ENCODE data around the gene SGK2.

SGK2 gene

DNA sequence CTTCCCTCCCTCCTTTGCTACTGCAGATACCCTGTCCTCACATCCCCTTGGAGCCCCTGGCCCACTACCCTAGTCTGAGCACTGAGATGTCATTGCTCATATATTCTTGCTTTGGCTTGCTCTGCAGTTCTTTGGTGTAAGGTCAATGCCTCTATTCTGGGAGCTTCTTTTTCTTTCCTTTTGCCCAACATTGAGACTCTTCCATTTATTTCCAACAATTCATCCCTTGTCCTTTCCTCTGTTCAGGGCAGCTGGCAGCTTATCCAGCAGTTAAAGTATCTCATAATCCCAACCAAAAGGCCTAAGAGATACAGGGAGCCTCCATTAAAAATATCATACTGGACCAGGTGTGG lies 27.8 kb upstream of the SGK2 start:
- H3K27me3 Mint-ChIP-seq = no peaks in the 10 kb centered on the region
- peaks cover 6% of the 10 kb centered on the region for H3K4me1 Mint-ChIP-seq
- H3K27ac Mint-ChIP-seq = no peak overlapping the region
- H3K4me3 Mint-ChIP-seq = no peak overlapping the region
- no peaks in the 10 kb centered on the region for H3K36me3 Mint-ChIP-seq (ENCODE audit: low read depth)
- no peak for ATAC-seq
- no peak for DNase-seq
- no peaks in the 10 kb centered on the region for H3K9me3 Mint-ChIP-seq

DNA sequence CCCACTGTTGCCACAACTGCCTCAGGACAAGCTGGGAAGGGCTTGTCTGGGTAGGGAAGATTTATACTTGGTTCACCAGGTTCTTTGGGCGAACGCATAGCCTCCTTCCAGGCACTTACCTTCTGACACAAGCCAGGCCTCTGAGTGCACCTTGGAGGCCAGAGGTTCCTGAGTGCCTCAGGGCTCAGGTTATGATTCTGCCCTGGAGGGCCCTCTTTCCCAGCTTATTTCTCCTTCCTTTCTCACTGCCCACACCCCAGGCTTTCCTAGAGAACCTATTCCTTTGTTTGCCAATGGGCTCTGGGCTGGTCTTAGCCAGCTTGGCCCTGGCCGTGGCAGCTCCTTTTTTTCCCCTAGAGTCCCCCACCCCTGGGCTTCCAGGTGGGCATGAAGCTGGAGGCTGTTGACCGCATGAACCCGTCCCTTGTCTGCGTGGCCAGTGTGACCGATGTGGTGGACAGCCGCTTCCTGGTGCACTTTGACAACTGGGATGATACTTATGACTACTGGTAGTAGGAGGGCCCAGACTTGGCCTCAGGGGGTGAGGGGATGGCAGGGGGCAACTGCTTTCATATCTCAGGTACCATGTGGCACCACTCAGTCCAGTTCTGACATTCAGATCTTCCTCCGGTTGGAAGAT lies 26.3 kb upstream of the SGK2 start:
- peaks cover 6% of the 10 kb centered on the region for H3K4me1 Mint-ChIP-seq
- ATAC-seq (no peak), DNase-seq (no peak)
- no peaks in the 10 kb centered on the region for H3K27me3 Mint-ChIP-seq
- no peaks in the 10 kb centered on the region for H3K36me3 Mint-ChIP-seq (ENCODE audit: low read depth)
- no peaks in the 10 kb centered on the region for H3K9me3 Mint-ChIP-seq
- no peak overlapping the region for H3K4me3 Mint-ChIP-seq
- H3K27ac Mint-ChIP-seq = no peak overlapping the region

DNA sequence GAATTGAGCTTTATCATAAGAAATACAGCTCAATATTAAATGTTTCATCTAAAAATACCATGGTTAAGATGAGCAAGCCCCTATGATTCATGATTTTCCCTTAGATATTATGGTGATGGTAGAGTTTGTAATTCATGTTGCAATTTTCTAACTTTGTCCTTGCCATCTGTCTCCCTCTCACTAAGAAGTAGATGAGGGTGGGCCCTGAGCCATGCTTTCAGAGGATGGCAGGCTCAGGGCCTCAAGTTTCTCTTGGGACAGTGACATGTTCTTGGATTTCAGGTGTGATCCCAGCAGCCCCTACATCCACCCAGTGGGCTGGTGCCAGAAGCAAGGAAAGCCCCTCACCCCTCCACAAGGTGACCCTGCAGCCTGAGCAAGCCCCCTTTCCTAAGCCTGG lies 25.8 kb upstream of the SGK2 start:
- Mint-ChIP-seq H3K27ac (no peak overlapping the region), H3K36me3 (ENCODE audit: low read depth) (no peaks in the 10 kb centered on the region)

DNA sequence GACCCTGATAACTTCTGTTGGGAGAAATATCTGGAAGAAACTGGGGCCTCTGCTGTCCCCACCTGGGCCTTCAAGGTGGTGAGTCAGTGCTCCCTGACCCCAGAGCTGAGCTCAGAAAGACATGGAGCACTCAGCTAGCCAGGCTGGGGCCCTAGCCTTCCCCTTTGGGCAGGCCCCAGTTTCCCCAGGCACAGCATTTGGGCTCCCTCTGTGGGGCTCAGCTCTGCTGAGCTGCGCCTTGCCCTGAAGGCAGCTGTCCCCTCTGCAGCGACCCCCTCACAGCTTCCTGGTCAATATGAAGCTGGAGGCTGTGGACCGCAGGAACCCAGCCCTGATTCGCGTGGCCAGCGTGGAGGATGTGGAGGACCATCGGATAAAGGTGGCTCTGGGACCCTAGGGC lies 24.8 kb upstream of the SGK2 start:
- ATAC-seq (no peak), DNase-seq (no peak)
- H3K27me3 Mint-ChIP-seq = no peaks in the 10 kb centered on the region
- H3K36me3 Mint-ChIP-seq (ENCODE audit: low read depth) = no peaks in the 10 kb centered on the region
- no peak overlapping the region for H3K4me3 Mint-ChIP-seq
- no peak overlapping the region for H3K27ac Mint-ChIP-seq
- peaks cover 6% of the 10 kb centered on the region for H3K4me1 Mint-ChIP-seq
- H3K9me3 Mint-ChIP-seq = no peaks in the 10 kb centered on the region

More for the DNA sequence above, 25.8 kb upstream of the SGK2 start:
- Mint-ChIP-seq H3K9me3 (no peaks in the 10 kb centered on the region), H3K4me3 (no peak overlapping the region), H3K27me3 (no peaks in the 10 kb centered on the region), H3K4me1 (peaks cover 6% of the 10 kb centered on the region)
- no peak for ATAC-seq
- no peak for DNase-seq

DNA sequence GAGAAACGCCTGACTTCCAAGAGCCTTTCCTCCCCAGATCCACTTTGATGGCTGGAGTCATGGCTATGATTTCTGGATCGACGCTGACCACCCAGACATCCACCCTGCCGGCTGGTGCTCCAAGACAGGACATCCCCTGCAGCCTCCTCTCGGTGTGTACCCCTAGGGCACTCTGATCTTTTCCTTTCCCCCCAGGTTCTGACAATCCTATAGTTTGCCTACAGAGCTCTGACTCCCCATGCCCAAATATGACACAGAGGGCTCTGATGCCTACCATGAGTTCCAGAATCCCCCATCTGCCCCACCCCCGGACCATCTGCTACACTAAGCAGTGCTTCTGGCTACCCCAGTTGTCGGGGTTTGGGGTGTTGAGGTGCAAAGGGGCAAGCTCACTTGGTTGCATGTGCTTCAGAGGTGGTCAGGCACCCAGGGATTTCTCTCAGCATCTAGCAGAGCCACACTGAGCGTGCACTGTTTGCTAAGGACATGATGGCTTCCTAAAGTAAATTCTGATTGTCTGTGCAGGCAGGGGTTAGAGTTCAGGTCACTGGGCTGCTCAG lies 24.0 kb upstream of the SGK2 start:
- no peak for ATAC-seq
- Mint-ChIP-seq H3K27me3 (no peaks in the 10 kb centered on the region), H3K9me3 (no peaks in the 10 kb centered on the region), H3K27ac (no peak overlapping the region), H3K4me1 (peaks cover 6% of the 10 kb centered on the region), H3K36me3 (ENCODE audit: low read depth) (no peaks in the 10 kb centered on the region), H3K4me3 (no peak overlapping the region)
- no peak for DNase-seq

DNA sequence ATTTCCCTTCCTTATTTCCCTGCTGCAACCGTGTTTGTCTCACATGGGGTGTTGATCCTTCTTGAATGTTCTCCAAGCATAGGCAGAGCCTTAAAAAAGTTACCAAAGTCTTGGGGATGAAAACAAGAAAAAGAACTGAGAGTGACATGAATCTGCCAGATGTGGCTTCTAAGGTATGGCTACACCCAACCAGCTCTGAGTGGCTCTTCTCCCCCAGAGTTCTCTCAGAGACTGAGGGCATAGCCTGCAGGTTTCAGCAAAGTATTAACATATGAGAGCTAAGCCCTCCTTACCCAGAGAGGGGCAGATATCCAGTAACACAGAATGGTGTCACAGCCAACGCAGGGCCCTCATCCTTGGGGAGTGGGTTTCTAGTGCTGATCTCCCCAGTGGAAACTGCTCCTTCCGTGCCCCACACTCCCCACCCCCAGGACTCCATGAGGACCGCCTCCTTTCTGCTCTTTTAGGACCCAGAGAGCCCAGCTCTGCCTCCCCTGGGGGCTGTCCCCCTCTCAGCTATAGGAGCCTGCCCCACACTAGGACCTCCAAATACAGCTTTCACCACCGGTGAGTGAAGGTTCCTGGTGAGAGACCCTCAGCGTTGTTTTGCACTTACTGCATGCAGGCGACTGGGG lies 23.3 kb upstream of the SGK2 start:
- Mint-ChIP-seq H3K27me3 (no peaks in the 10 kb centered on the region), H3K4me1 (peaks cover 6% of the 10 kb centered on the region), H3K27ac (no peak overlapping the region), H3K4me3 (no peak overlapping the region), H3K9me3 (no peaks in the 10 kb centered on the region), H3K36me3 (ENCODE audit: low read depth) (no peaks in the 10 kb centered on the region)
- no peak for ATAC-seq
- no peak for DNase-seq

DNA sequence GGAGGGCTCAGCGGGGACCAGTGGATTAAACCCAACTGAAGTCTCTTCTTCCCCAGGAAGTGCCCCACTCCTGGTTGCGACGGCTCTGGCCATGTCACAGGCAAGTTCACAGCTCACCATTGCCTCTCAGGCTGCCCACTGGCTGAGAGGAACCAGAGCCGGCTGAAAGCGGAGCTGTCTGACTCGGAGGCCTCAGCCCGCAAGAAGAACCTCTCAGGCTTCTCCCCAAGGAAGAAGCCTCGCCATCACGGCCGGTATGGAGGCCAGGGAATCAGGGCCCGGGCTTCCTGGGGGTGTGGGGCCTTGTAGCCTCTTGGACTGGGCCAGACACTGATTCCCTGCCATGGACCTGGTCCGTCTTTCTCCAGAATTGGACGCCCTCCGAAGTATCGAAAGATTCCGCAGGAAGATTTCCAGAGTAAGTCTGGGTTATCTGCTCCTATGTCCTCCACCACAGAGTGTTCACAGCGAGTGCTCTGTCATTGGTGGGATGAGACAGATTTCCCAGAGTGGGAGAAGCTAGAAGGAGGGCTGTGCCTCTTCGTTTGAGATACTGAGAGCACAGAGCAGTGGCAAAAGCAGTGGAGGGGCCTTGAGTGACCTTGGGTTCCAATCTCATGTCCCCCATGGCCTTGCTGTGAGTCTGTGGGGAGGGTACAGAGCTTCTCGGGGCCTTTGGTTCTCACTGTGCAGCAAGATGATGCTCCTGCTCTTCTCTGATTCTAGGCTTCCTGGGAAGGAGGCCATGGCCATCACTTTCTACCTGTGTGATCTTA lies 22.6 kb upstream of the SGK2 start:
- no peak for ATAC-seq
- H3K4me1 Mint-ChIP-seq = peaks cover 6% of the 10 kb centered on the region
- no peak overlapping the region for H3K4me3 Mint-ChIP-seq
- H3K27me3 Mint-ChIP-seq = no peaks in the 10 kb centered on the region
- no peaks in the 10 kb centered on the region for H3K9me3 Mint-ChIP-seq
- H3K36me3 Mint-ChIP-seq (ENCODE audit: low read depth) = no peaks in the 10 kb centered on the region
- no peak for DNase-seq
- H3K27ac Mint-ChIP-seq = no peak overlapping the region

DNA sequence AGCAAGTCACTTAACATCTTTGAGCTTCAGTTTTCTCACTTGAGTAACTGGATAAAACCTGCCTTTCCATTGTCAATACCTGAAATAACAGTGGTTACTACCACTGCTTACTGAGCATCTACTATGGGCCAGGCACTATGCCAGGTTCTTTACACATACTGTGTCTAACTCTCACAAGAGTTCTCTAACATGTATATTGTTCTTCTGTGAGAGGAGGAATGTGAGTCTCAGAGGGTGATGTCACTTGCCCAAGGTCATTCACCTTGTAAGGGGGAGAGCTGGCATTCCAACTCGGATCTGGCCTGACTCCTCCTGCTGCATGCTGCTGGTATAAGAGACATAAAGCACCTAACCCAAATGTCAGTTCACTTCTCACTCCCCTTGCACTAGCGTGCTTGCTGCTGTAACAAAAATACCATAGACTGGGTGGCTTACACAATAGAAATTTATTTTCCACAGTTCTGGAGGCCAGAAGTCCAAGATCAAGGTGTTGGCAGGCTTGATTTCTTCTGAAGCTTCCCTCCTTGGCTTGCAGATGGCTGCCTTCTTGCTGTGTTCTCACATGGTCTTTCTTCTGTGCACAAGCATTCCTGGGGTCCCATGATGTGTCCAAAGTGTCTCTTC lies 21.9 kb upstream of the SGK2 start:
- no peaks in the 10 kb centered on the region for H3K36me3 Mint-ChIP-seq (ENCODE audit: low read depth)
- no peak for DNase-seq
- no peaks in the 10 kb centered on the region for H3K27me3 Mint-ChIP-seq
- H3K9me3 Mint-ChIP-seq = no peaks in the 10 kb centered on the region
- no peak overlapping the region for H3K4me3 Mint-ChIP-seq
- no peak for ATAC-seq
- H3K4me1 Mint-ChIP-seq = peaks cover 6% of the 10 kb centered on the region
- H3K27ac Mint-ChIP-seq = no peak overlapping the region

DNA sequence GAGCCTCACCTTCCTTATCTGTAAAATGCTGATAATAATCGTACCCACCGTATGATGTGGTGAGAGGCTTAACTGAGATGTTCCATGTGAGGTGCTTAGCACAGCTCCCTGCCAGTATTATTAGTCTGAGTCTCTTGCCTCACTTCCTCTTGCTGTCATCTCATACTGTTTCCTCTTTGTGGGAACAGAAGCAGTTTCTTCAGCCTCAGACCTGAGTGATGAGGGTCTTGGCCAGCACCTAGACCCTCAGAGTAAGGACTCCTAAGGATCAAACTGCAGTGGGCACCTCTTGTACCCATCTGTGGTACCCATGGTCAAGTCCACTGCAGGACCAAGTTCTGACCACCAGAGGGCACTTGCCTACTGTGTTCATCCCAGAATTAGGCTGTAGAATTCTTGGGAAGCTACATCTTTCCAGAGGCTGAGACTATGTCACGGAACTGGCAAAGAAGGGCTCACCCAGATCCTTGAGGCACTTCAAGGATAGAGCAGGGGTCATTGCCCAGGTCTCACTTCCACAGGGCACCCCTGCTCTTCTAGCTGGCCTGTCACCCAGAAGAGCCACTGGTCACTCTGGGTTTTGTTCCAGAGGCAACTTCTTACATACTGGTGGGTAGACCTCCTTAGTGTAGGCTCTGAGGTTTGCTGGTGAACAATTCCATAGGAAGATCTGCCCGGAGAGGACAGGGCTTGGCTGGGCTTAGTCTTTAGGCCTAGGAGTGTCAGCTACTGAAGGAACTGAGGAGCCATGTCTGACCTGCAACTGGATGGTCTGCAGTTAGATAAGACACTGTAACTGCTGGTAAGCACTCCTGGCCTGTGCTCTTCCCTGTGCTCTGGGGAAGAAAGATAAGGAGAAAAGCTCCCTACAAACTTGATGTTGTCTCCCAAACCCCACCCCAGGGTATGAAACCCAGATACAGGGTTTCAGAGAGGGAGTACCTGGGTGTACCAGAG lies 20.6 kb upstream of the SGK2 start:
- no peak for ATAC-seq
- Mint-ChIP-seq H3K4me1 (peaks cover 4% of the 10 kb centered on the region), H3K9me3 (no peaks in the 10 kb centered on the region), H3K27ac (no peak overlapping the region), H3K36me3 (ENCODE audit: low read depth) (no peaks in the 10 kb centered on the region), H3K4me3 (no peak overlapping the region), H3K27me3 (no peaks in the 10 kb centered on the region)
- DNase-seq = peak; percentile 45

DNA sequence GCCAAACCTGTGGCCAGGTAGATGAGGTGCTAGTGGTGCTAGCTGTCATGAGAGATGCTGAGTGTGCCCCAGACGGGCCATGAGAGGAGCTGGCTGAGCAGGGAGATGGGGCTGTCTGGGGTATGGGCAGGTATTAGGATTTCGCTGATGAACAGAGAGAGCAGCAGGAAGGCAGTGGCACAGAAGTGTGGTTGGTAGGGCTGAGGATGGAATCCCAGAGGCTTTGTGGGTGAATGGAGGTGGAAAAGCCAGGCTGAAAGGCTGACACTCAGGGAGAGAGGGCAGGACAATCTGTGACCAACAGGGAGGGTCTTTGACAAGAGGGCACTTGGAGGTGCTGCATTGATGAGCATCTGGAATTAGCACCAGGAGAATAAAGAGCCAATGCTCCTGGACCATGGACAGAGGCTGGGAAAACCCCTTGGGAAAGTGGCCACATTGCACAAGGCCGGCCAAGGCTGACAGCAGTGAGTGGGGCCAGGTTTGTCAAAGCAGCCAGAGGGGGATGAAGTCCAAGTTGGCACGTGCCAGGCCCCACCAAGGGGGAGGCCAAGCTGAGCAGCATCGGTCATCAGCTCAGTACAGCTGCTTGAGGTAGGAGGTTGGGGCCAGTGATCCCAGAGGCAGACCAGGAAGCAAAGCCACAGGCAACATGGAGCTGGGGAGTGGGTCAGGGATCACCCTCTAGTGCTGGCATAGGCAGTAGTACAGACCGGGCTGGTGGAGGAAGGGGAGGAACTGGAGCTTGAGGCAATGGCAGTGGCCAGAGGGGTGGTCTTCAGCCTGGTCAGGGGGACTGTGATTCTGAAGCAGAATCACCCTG lies 19.7 kb upstream of the SGK2 start:
- no peaks in the 10 kb centered on the region for H3K27me3 Mint-ChIP-seq
- ATAC-seq (no peak), DNase-seq (no peak)
- no peak overlapping the region for H3K27ac Mint-ChIP-seq
- H3K4me3 Mint-ChIP-seq = no peak overlapping the region
- no peaks in the 10 kb centered on the region for H3K4me1 Mint-ChIP-seq
- H3K9me3 Mint-ChIP-seq = no peaks in the 10 kb centered on the region
- H3K36me3 Mint-ChIP-seq (ENCODE audit: low read depth) = no peaks in the 10 kb centered on the region

DNA sequence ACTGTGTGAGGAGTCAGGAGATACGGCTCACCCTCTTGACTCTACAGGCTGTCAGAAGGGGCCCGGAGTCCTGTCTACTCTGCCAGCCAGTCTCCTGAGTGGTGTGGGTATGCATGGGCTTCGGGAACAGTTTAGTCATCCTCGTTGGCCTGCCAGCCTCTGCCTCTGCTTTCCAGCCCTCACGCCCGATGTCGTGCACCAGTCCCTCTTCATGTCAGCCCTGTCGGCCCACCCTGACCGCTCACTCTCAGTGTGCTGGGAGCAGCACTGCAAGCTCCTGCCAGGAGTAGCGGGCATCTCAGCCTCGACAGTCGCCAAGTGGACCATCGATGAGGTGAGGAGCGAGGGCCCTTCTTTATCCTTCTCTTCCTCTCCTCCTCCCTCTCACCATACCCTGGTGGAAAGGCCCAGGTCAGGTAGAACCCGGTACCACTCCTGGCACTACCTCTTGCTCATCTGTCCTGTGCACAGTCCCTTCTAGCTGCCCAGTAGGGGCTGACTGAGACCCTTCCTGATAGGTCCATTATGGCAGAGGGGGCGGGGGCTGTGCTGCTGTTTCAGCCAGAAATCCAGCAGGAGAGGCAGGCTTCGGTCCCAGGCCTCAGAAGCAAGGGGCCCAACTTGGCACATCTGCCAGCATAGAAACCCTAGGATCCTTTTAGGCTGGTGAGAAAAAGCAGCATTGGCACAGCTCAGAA lies 18.7 kb upstream of the SGK2 start:
- ATAC-seq (no peak), DNase-seq (no peak)
- Mint-ChIP-seq H3K9me3 (no peaks in the 10 kb centered on the region), H3K4me3 (no peak overlapping the region), H3K27me3 (no peaks in the 10 kb centered on the region), H3K36me3 (ENCODE audit: low read depth) (no peaks in the 10 kb centered on the region), H3K27ac (no peak overlapping the region), H3K4me1 (no peaks in the 10 kb centered on the region)

DNA sequence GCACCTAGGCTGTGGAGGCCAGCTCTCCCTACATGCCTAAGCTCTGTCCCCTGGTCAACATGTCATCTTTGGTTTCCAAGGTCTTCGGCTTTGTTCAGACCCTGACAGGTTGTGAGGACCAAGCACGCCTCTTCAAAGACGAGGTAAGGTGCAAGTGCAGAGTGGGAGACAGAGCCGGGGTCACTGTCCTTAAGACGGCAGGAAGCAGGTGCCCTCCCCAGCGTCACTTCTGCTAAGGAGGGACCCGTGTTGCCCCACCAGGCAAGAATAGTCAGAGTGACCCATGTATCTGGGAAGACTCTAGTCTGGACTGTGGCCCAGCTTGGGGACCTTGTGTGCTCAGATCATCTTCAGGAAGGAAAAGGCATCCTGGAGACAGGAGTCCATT lies 18.2 kb upstream of the SGK2 start:
- no peak overlapping the region for H3K4me3 Mint-ChIP-seq
- H3K36me3 Mint-ChIP-seq (ENCODE audit: low read depth) = no peaks in the 10 kb centered on the region
- no peak overlapping the region for H3K27ac Mint-ChIP-seq
- no peaks in the 10 kb centered on the region for H3K27me3 Mint-ChIP-seq
- ATAC-seq (no peak), DNase-seq (no peak)
- H3K4me1 Mint-ChIP-seq = no peaks in the 10 kb centered on the region
- H3K9me3 Mint-ChIP-seq = no peaks in the 10 kb centered on the region

DNA sequence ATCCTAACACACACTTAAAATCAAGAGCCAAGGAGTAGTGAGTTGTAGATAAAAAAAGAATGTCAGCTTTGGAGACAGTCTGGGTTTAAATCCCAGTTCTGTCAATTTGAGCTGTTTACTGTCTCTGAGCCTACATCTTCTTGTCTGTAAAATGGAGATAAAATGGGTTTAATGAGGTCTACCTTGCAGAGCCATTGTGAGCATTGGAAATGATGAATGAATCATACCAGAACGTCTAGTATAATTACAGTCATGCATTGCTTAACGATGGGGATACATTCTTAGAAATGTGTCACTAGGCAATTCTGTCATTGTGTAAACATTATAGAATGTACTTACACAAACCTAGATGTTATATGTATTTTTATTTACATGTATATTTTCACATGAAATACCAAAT lies 17.6 kb upstream of the SGK2 start:
- H3K4me1 Mint-ChIP-seq = no peaks in the 10 kb centered on the region
- H3K27ac Mint-ChIP-seq = no peak overlapping the region
- no peaks in the 10 kb centered on the region for H3K36me3 Mint-ChIP-seq (ENCODE audit: low read depth)
- no peak overlapping the region for H3K4me3 Mint-ChIP-seq
- no peaks in the 10 kb centered on the region for H3K27me3 Mint-ChIP-seq
- DNase-seq = no peak
- no peak for ATAC-seq
- no peaks in the 10 kb centered on the region for H3K9me3 Mint-ChIP-seq
